ENCODE measurements around the gene ZNG1F. TPM values are rescaled to one million over a fixed set of nuclear protein-coding genes. Genes with fewer than 3 reads are reported as not detected.
"Not testable (repeated sequence)": the region's sequence is repeated elsewhere in the genome, so short reads cannot be mapped to it uniquely, and the experiment has no call there.

Gene ZNG1F
- total and polyA plus RNA-seq, 2 of the 4 experiments (the other 2 are of a cell fraction), result 3.4 to 6.5 TPM

- H2BK20ac ChIP-seq (ENCODE audit: low read depth, low read length); H4K8ac ChIP-seq (ENCODE audit: low read depth in 2 of 2, low read length in 2 of 2); H3K14ac ChIP-seq (replicated peaks; ENCODE audit: low read depth, low read length); H3K9me3 ChIP-seq (ENCODE audit: control insufficient read depth, insufficient read depth, low read length); H3K4ac ChIP-seq (ENCODE audit: low read depth, low read length); H4K5ac ChIP-seq (ENCODE audit: low read depth, low read length); H3K9me1 ChIP-seq (ENCODE audit: insufficient read depth, low read length); H3K27ac ChIP-seq (ENCODE audit: insufficient read depth, low read length); H4K20me1 ChIP-seq (ENCODE audit: insufficient read depth, low read length); POLR2A ChIA-PET (ENCODE audit: unreplicated experiment); H3K9ac ChIP-seq (ENCODE audit: low read depth, low read length); H4K91ac ChIP-seq (ENCODE audit: insufficient read depth, low read depth, low read length); H2AFZ ChIP-seq (replicated peaks; ENCODE audit: low read length, poor library complexity); H3K79me1 ChIP-seq (ENCODE audit: low read depth in 1 of 2, low read length in 2 of 2); H3K4me1 ChIP-seq (ENCODE audit: control insufficient read depth, insufficient read depth, low read length); H2AK5ac ChIP-seq (ENCODE audit: low read depth, low read length); in situ Hi-C loops (cut with MboI; ENCODE audit: low sequenced_read_pairs); dilution Hi-C loops (cut with HindIII; ENCODE audit: low sequenced_read_pairs, unreplicated experiment); ATAC-seq (ENCODE audit: low read depth); H3K23ac ChIP-seq (ENCODE audit: low read depth, low read length); BruUV-seq (replicated peaks); H3K18ac ChIP-seq (ENCODE audit: low read depth, low read length); H3K27me3 ChIP-seq (ENCODE audit: control insufficient read depth, insufficient read depth, low read length); intact Hi-C loops (cut with micrococcal nuclease); CTCF ChIA-PET; H3K4me2 ChIP-seq (ENCODE audit: low read depth, low read length); DNase-seq; H2BK120ac ChIP-seq (ENCODE audit: low read depth, low read length); H2BK5ac ChIP-seq (ENCODE audit: low read depth, low read length, poor library complexity, severe bottlenecking); H2BK15ac ChIP-seq (ENCODE audit: low read depth, low read length); H2AK9ac ChIP-seq (replicated peaks; ENCODE audit: low read depth, low read length, poor library complexity); H3K36me3 ChIP-seq (ENCODE audit: control insufficient read depth, insufficient read depth, low read length); H3K56ac ChIP-seq (ENCODE audit: extremely low read depth, insufficient read depth, low read length); H3K4me3 ChIP-seq (ENCODE audit: insufficient read depth, low read depth, low read length): not testable (repeated sequence)
- WGBS, 2 experiments (ENCODE audit: extremely low coverage in 2 of 2, insufficient read length in 1 of 2), result no CpG with 5 or more reads among the region's 3 CpGs
Measured at GRCh38 chr9:41086215-41086614, 102.9 kb downstream of the ZNG1F start.

GRCh38 chr9:41082358-41082757, 106.8 kb downstream of the ZNG1F start:
- ATAC-seq (ENCODE audit: low read depth); H3K4me3 ChIP-seq (ENCODE audit: insufficient read depth, low read depth, low read length); H2AK9ac ChIP-seq (replicated peaks; ENCODE audit: low read depth, low read length, poor library complexity); CTCF ChIA-PET; H3K9ac ChIP-seq (ENCODE audit: low read depth, low read length); H4K5ac ChIP-seq (ENCODE audit: low read depth, low read length); H3K4me2 ChIP-seq (ENCODE audit: low read depth, low read length); H3K23ac ChIP-seq (ENCODE audit: low read depth, low read length); H4K8ac ChIP-seq (ENCODE audit: low read depth in 2 of 2, low read length in 2 of 2); H4K91ac ChIP-seq (ENCODE audit: insufficient read depth, low read depth, low read length); H3K4me1 ChIP-seq (ENCODE audit: control insufficient read depth, insufficient read depth, low read length); H3K56ac ChIP-seq (ENCODE audit: extremely low read depth, insufficient read depth, low read length); H3K27me3 ChIP-seq (ENCODE audit: control insufficient read depth, insufficient read depth, low read length); H3K14ac ChIP-seq (replicated peaks; ENCODE audit: low read depth, low read length); H3K79me1 ChIP-seq (ENCODE audit: low read depth in 1 of 2, low read length in 2 of 2); POLR2A ChIA-PET (ENCODE audit: unreplicated experiment); intact Hi-C loops (cut with micrococcal nuclease); H3K27ac ChIP-seq (ENCODE audit: insufficient read depth, low read length); DNase-seq; H3K9me1 ChIP-seq (ENCODE audit: insufficient read depth, low read length); H2BK15ac ChIP-seq (ENCODE audit: low read depth, low read length); H2BK20ac ChIP-seq (ENCODE audit: low read depth, low read length); H2AK5ac ChIP-seq (ENCODE audit: low read depth, low read length); H2BK120ac ChIP-seq (ENCODE audit: low read depth, low read length); H3K9me3 ChIP-seq (ENCODE audit: control insufficient read depth, insufficient read depth, low read length); in situ Hi-C loops (cut with MboI; ENCODE audit: low sequenced_read_pairs); dilution Hi-C loops (cut with HindIII; ENCODE audit: low sequenced_read_pairs, unreplicated experiment); H3K4ac ChIP-seq (ENCODE audit: low read depth, low read length); H3K36me3 ChIP-seq (ENCODE audit: control insufficient read depth, insufficient read depth, low read length); BruUV-seq (replicated peaks); H2AFZ ChIP-seq (replicated peaks; ENCODE audit: low read length, poor library complexity); H2BK5ac ChIP-seq (ENCODE audit: low read depth, low read length, poor library complexity, severe bottlenecking); H4K20me1 ChIP-seq (ENCODE audit: insufficient read depth, low read length): not testable (repeated sequence)
- no CpG with 5 or more reads among the region's 4 CpGs for WGBS, 2 experiments (ENCODE audit: extremely low coverage in 2 of 2, insufficient read length in 1 of 2)
- peak overlapping the region; percentile 78; the same call in 1 of the 2 replicates for H3K18ac ChIP-seq (ENCODE audit: low read depth, low read length)

All from IMR-90 (cell line).